Gastroesophageal sphincter (tissue), 4 donors: ENCODE results near the gene TAGLN3. TPM values are rescaled to one million over a fixed set of nuclear protein-coding genes. Genes with fewer than 3 reads are reported as not detected.
"Not testable (repeated sequence)": the region's sequence is repeated elsewhere in the genome, so short reads cannot be mapped to it uniquely, and the experiment has no call there.

ENCODE experiments used
- ATAC-seq: fragments of 150-250 bp; one replicate; pipeline ENCODE4 v1.9.1; 2016; ENCODE audit warnings: mild to moderate bottlenecking, moderate library complexity
- H3K27ac ChIP-seq, 4 donors: fragments of 200-600 bp; sonication (generic) in 3 of 4; 1 replicate in 3 of 4; 2 replicates in 1 of 4; pipeline ENCODE4 v1.5.1; 2016 to 2019
- H3K27me3 ChIP-seq: fragments of 200-600 bp; sonication (generic); one replicate; pipeline ENCODE4 v1.5.1; 2019
- H3K36me3 ChIP-seq, 2 donors: fragments of 200-600 bp; sonication (generic); one replicate each; pipeline ENCODE4 v1.5.1; 2019; ENCODE audit warnings: control low read depth in 1 of 2
- H3K4me1 ChIP-seq, 3 donors: fragments of 200-600 bp; sonication (generic); 1 replicate in 2 of 3; 2 replicates in 1 of 3; pipeline ENCODE4 v1.5.1; 2016 to 2019; ENCODE audit warnings: control low read depth in 2 of 3
- H3K4me3 ChIP-seq, 2 donors: fragments of 200-600 bp; sonication (generic); one replicate each; pipeline ENCODE4 v1.5.1; 2019; ENCODE audit warnings: mild to moderate bottlenecking in 1 of 2, moderate library complexity in 1 of 2
- H3K9me3 ChIP-seq, 3 donors: fragments of 200-600 bp; sonication (generic); one replicate each; pipeline ENCODE4 v1.5.1; 2017 to 2019; ENCODE audit warnings: control low read depth in 2 of 3
- EP300 ChIP-seq: sonication (generic); formaldehyde crosslinking; IDR thresholded peaks from one replicate; pipeline ENCODE4 v1.6.1; 2017; ENCODE audit warnings: antibody characterized with exemption, mild to moderate bottlenecking
- POLR2A ChIP-seq, 2 donors: fragments of 450-650 bp; IDR thresholded peaks; one replicate each; pipeline ENCODE4 v1.6.1; 2017; ENCODE audit warnings: antibody characterized with exemption in 2 of 2, mild to moderate bottlenecking in 2 of 2, moderate library complexity in 1 of 2
- POLR2AphosphoS5 ChIP-seq: sonication (generic); formaldehyde crosslinking; IDR thresholded peaks from one replicate; pipeline ENCODE4 v1.6.1; 2017; ENCODE audit warnings: antibody characterized with exemption
- WGBS, 2 donors: methylation state at CpG; one replicate each; pipeline ENCODE4 v1.1.5; 2018; ENCODE audit warnings: low coverage in 1 of 2; 5-methylcytosine and 5-hydroxymethylcytosine counted together
- total RNA-seq, 4 donors: library from RNA; depleted of rRNA; stranded (reverse); fragments of >200 nt; gene quantifications; one replicate each; pipeline ENCODE4 v1.1.0, GENCODE V29; 2016
- TF ChIP-seq, protein P1 (sequence below), 4 experiments: fragments of 200-600 bp in 2 of 4; fragments of 450-650 bp in 2 of 4; sonication (generic) in 1 of 4; IDR thresholded peaks; one replicate each; pipeline ENCODE4 v1.5.1; 2017 to 2019; ENCODE audit warnings: antibody characterized with exemption in 4 of 4, mild to moderate bottlenecking in 2 of 4, moderate library complexity in 2 of 4

The TAGLN3 gene
- total RNA-seq, 4 donors from 2014 or later: 1.1 to 2.7 (median 1.5) TPM; not detected in 1

DNA sequence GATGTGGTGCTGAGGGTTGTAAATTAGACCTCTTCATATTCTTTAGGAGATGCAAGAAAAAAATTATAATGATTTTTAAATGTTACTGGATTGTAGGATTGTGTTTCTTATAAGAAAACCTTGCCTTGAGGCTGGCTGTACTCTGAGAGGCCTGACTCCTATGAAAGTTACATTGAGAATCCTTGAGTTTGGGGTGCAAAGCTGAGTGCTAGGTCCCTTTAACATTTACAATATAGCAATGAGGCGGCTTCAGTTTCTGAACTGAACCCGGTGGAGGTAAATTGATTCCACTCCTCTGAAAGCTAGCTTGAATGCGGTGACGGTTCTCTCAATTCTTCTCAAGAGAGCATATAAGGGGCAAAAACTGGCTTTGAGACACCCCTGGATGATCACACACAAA, 35.7 kb downstream of the TAGLN3 start, which contains the start of gene TMPRSS7:
TMPRSS7 (plus strand) TSS at position 301 of the 400 bp plus-strand sequence. CDS start 110 bp downstream, outside the sequence.
- no peak for TF ChIP-seq POLR2AphosphoS5
- no peak for TF ChIP-seq POLR2A (IDR thresholded peaks at IDR 0.05)
- TF ChIP-seq EP300: no peak
- TF ChIP-seq, protein P1, sequence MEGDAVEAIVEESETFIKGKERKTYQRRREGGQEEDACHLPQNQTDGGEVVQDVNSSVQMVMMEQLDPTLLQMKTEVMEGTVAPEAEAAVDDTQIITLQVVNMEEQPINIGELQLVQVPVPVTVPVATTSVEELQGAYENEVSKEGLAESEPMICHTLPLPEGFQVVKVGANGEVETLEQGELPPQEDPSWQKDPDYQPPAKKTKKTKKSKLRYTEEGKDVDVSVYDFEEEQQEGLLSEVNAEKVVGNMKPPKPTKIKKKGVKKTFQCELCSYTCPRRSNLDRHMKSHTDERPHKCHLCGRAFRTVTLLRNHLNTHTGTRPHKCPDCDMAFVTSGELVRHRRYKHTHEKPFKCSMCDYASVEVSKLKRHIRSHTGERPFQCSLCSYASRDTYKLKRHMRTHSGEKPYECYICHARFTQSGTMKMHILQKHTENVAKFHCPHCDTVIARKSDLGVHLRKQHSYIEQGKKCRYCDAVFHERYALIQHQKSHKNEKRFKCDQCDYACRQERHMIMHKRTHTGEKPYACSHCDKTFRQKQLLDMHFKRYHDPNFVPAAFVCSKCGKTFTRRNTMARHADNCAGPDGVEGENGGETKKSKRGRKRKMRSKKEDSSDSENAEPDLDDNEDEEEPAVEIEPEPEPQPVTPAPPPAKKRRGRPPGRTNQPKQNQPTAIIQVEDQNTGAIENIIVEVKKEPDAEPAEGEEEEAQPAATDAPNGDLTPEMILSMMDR (IDR thresholded peaks at IDR 0.05): no peak
- 93 to 98% methylated on average over 4 of the region's 4 CpGs for WGBS, 2 donors

DNA sequence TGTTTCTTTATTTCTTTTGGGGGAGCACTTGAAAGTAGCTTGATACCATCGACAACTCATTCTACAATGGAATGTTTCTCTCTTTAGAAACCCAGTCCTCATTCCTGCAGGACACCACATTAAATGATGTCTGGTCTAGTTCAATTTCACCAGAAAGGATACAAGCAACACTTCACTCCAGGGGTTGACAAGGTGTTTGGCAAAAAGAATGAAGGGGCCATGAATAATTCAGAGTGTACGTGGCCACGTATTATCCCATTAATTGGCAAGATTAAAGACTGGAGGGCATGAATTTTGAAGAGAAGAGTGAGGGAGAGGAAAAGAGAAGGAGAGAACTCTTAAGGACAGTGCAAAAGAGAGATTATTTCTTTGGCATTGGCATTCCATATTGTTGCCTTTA, 36.5 kb downstream of the TAGLN3 start:
- no peak for ATAC-seq
- Histone ChIP-seq H3K4me1 (no peaks in the 10 kb centered on the region), H3K27ac (no peak overlapping the region), H3K36me3 (no peaks in the 10 kb centered on the region), H3K4me3 (no peak overlapping the region), H3K9me3 (peaks cover 0 to 3% (median 0%) of the 10 kb centered on the region in 3 donors), H3K27me3 (no peaks in the 10 kb centered on the region)
- TF ChIP-seq, protein P1 (IDR thresholded peaks at IDR 0.05): no peak
- TF ChIP-seq POLR2AphosphoS5 (no peak), EP300 (no peak), POLR2A (IDR thresholded peaks at IDR 0.05) (no peak)
- 57 to 62% methylated on average over 3 of the region's 3 CpGs for WGBS, 2 donors

More for the DNA sequence above, 35.7 kb downstream of the TAGLN3 start, which contains the start of gene TMPRSS7:
- H3K36me3 ChIP-seq: no peaks in the 10 kb centered on the region
- no peak within 1 kb of the TSS for H3K4me3 ChIP-seq
- no peaks in the 10 kb centered on the region for H3K27me3 ChIP-seq
- H3K4me1 ChIP-seq: no peaks in the 10 kb centered on the region
- no peak for ATAC-seq
- H3K9me3 ChIP-seq: peaks cover 0 to 3% (median 0%) of the 10 kb centered on the region in 3 donors
- H3K27ac ChIP-seq: no peak within 1 kb of the TSS

DNA sequence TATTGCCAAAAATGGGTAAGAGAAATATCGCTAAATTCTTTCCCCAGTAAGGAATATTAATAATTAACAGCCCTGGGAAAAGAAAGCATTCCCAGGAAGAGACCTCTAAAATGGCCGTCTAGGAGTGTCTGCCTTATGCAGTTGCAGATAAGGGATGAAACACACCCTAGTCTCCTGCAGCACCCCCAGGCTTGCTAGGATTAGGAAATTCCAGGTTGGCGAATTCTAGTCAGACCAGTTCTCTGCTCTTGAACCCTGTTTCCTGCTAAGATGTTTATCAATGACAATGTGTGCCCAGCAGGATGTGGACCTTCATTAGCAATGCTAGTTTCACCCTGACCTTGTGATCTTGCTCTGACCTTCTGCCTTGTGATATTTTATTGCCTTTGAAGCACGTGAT, 38.5 kb downstream of the TAGLN3 start:
- ATAC-seq, H3K9me3 ChIP-seq, H3K4me1 ChIP-seq, H3K4me3 ChIP-seq, H3K36me3 ChIP-seq, H3K27ac ChIP-seq, H3K27me3 ChIP-seq: not testable (repeated sequence)
- 62 to 71% methylated on average over 3 to 4 of the region's 4 CpGs for WGBS, 2 donors

DNA sequence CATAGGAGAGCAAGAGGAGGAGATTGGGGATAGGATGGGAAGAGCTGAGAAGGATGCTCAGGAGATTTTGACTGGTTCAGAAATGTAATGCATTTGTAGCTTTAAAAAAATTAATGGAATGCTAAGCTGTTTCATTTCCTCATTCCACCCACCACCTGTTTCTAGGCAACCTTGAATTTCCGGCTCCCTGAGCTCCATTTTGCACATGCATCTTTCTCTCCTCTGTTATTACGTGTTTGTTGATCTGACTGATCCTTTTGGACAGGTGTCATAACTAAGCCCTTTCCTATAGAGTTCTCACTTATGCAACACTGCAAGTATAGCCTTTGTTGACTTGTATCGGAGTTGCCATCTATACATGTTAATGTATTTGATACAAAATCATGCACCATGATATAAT, 40.1 kb downstream of the TAGLN3 start:
- peaks cover 0 to 3% (median 0%) of the 10 kb centered on the region in 3 donors for H3K9me3 ChIP-seq
- no peak for TF ChIP-seq EP300
- no peak for TF ChIP-seq POLR2AphosphoS5
- TF ChIP-seq, protein P1 (IDR thresholded peaks at IDR 0.05): no peak
- no peak for TF ChIP-seq POLR2A (IDR thresholded peaks at IDR 0.05)

DNA sequence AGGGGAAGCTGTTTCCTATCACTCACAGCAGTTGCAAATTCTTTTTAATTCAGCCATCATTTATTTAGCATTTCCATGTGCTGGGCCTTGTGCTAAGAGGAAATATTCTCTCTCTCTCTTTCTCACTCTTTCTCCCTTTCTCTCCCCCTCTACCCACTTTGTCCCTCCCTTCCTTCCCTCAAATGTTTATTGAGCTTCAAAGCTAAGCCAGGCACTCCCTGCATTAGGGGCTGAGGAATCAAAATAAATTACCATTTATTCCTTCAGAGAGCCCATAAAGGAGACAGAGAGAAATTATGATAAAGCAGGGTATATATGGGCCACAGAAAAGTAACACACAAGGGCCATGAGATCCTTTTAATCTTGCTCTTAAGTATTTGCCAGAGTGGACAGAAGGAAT, 42.6 kb downstream of the TAGLN3 start:
- TF ChIP-seq POLR2AphosphoS5 (no peak), EP300 (no peak), POLR2A (IDR thresholded peaks at IDR 0.05) (no peak)
- TF ChIP-seq, protein P1 (IDR thresholded peaks at IDR 0.05): no peak
- Histone ChIP-seq H3K4me1 (peaks cover 0 to 7% (median 0%) of the 10 kb centered on the region in 3 donors), H3K4me3 (no peak overlapping the region), H3K27ac (no peak overlapping the region), H3K9me3 (peaks cover 0 to 3% (median 0%) of the 10 kb centered on the region in 3 donors), H3K27me3 (no peaks in the 10 kb centered on the region), H3K36me3 (no peaks in the 10 kb centered on the region)
- no peak for ATAC-seq

More for the DNA sequence above, 40.1 kb downstream of the TAGLN3 start:
- H3K36me3 ChIP-seq: no peaks in the 10 kb centered on the region
- H3K27ac ChIP-seq: no peak overlapping the region
- no peaks in the 10 kb centered on the region for H3K27me3 ChIP-seq
- ATAC-seq: no peak
- no peak overlapping the region for H3K4me3 ChIP-seq
- H3K4me1 ChIP-seq: peaks cover 0 to 5% (median 0%) of the 10 kb centered on the region in 3 donors
- WGBS, 2 donors: 52 to 78% methylated on average over 3 of the region's 3 CpGs
